H1 (cell line): ENCODE measurements around the gene CNTNAP1. TPM values are rescaled to one million over a fixed set of nuclear protein-coding genes. Genes with fewer than 3 reads are reported as not detected.

Source experiments
- CTCF ChIA-PET: fragments of 300-600 bp; sonication (Branson Sonifier 250); formaldehyde crosslinking; loops from one replicate; lab custom pipeline; 2021; ENCODE audit not compliant: partially characterized antibody; lab: Charles Lee
- POLR2A ChIA-PET: fragments of 300-600 bp; sonication (Branson Sonifier 250); formaldehyde crosslinking; loops from one replicate; lab custom pipeline; 2021; ENCODE audit warnings: inconsistent platforms; ENCODE audit not compliant: partially characterized antibody; lab: Charles Lee
- DNase-seq, 2 experiments: peaks; one replicate each; pipeline versions ENCODE4 v3.0.0 to v3.0.0-alpha.2; 2010 to 2022; ENCODE audit warnings: low spot score in 2 of 2, low read depth in 1 of 2, mixed read lengths in 1 of 2
- FAIRE-seq: peaks from 2 replicates; lab custom pipeline; 2011; peaks lifted over from hg19 to GRCh38; lab: Jason Lieb, UNC
- H2AFZ ChIP-seq: 2 replicates; pipeline ENCODE4 v1.8.1; 2012; ENCODE audit warnings: low read length, inconsistent platforms
- H2AK5ac ChIP-seq: 2 replicates; pipeline ENCODE4 v1.6.1; 2013; ENCODE audit warnings: low read depth, low read length
- H2BK120ac ChIP-seq: replicated peaks from 2 replicates; pipeline ENCODE3; 2013; ENCODE audit warnings: low read depth, low read length, inconsistent platforms
- H2BK12ac ChIP-seq: 2 replicates; pipeline ENCODE4 v1.6.1; 2013; ENCODE audit warnings: low read depth, low read length
- H2BK15ac ChIP-seq: 2 replicates; pipeline ENCODE4 v1.6.1; 2013; ENCODE audit warnings: low read length
- H2BK20ac ChIP-seq: 2 replicates; pipeline ENCODE4 v1.6.1; 2013; ENCODE audit warnings: low read length
- H2BK5ac ChIP-seq: 2 replicates; pipeline ENCODE4 v1.6.1; 2013; ENCODE audit warnings: low read depth, low read length
- H3K14ac ChIP-seq: 2 replicates; pipeline ENCODE4 v1.6.1; 2013; ENCODE audit warnings: inconsistent platforms; ENCODE audit not compliant: insufficient read length
- H3K18ac ChIP-seq: 2 replicates; pipeline ENCODE4 v1.6.1; 2013; ENCODE audit warnings: low read length; ENCODE audit errors: extremely low read depth
- H3K23ac ChIP-seq: 2 replicates; pipeline ENCODE4 v1.6.1; 2013; ENCODE audit warnings: inconsistent platforms; ENCODE audit not compliant: insufficient read length
- H3K23me2 ChIP-seq: 2 replicates; pipeline ENCODE4 v1.6.1; 2013; ENCODE audit warnings: low read depth, low read length
- H3K27ac ChIP-seq: 2 replicates; pipeline ENCODE4 v1.6.1; 2011; ENCODE audit warnings: low read depth, low read length, inconsistent platforms
- H3K27me3 ChIP-seq, 4 experiments: replicated peaks in 1 of 4; 1 replicate in 1 of 4; 2 replicates in 3 of 4; pipeline versions ENCODE4 v1.6.1 to v1.8.1; 2011 to 2013; ENCODE audit warnings: low read length in 3 of 4, mild to moderate bottlenecking in 3 of 4, inconsistent platforms in 2 of 4, mixed read lengths in 2 of 4, moderate library complexity in 1 of 4; ENCODE audit not compliant: control insufficient read depth in 3 of 4, insufficient read depth in 3 of 4; ENCODE audit errors: extremely low read depth in 1 of 4
- H3K36me3 ChIP-seq, 4 experiments: 2 replicates each; pipeline versions ENCODE4 v1.6.1 to v1.8.1; 2011 to 2013; ENCODE audit warnings: mild to moderate bottlenecking in 4 of 4, low read length in 3 of 4, moderate library complexity in 2 of 4, control low read depth in 1 of 4, inconsistent platforms in 1 of 4; ENCODE audit not compliant: insufficient read depth in 4 of 4, control insufficient read depth in 2 of 4
- H3K4ac ChIP-seq: replicated peaks from 2 replicates; pipeline ENCODE3; 2013; ENCODE audit warnings: low read length, low read depth, mixed read lengths, inconsistent platforms; ENCODE audit not compliant: insufficient read length
- H3K4me1 ChIP-seq, 4 experiments: replicated peaks in 1 of 4; 1 replicate in 1 of 4; 2 replicates in 3 of 4; pipeline versions ENCODE4 v1.6.1 to v1.8.1; 2011 to 2013; ENCODE audit warnings: low read length in 3 of 4, inconsistent platforms in 2 of 4, mixed read lengths in 1 of 4; ENCODE audit not compliant: insufficient read depth in 4 of 4, control insufficient read depth in 3 of 4
- H3K4me2 ChIP-seq, 2 experiments: 2 replicates each; pipeline versions ENCODE4 v1.6.1 to v1.8.1; 2011 to 2013; ENCODE audit warnings: low read depth in 2 of 2, low read length in 2 of 2, control low read depth in 1 of 2, inconsistent platforms in 1 of 2, mild to moderate bottlenecking in 1 of 2; ENCODE audit not compliant: insufficient read depth in 1 of 2
- H3K4me3 ChIP-seq, 4 experiments: fragments of 200-600, 300-600 bp in 1 of 4; sonication (generic), shearing (Covaris generic), sonication (Bioruptor Twin) in 1 of 4; 2 replicates each; pipeline versions ENCODE4 v1.5.1 to v1.8.1; 2011 to 2016; ENCODE audit warnings: low read length in 4 of 4, low read depth in 3 of 4, control low read depth in 2 of 4, inconsistent platforms in 2 of 4, mild to moderate bottlenecking in 2 of 4, mixed read lengths in 1 of 4, moderate library complexity in 1 of 4; ENCODE audit not compliant: insufficient read depth in 2 of 4; ENCODE audit errors: extremely low read depth in 1 of 4
- H3K56ac ChIP-seq: replicated peaks from 2 replicates; pipeline ENCODE3; 2013; ENCODE audit warnings: low read depth, mild to moderate bottlenecking, mixed read lengths, low read length, inconsistent platforms; ENCODE audit not compliant: insufficient read length
- H3K79me1 ChIP-seq: 2 replicates; pipeline ENCODE4 v1.6.1; 2013; ENCODE audit warnings: low read depth, low read length, control low read depth
- H3K79me2 ChIP-seq, 2 experiments: 2 replicates each; pipeline versions ENCODE4 v1.6.1 to v1.8.1; 2012 to 2013; ENCODE audit warnings: low read length in 2 of 2, mild to moderate bottlenecking in 2 of 2, inconsistent platforms in 1 of 2; ENCODE audit not compliant: insufficient read depth in 2 of 2, control insufficient read depth in 1 of 2
- H3K9ac ChIP-seq, 4 experiments: replicated peaks in 1 of 4; 1 replicate in 1 of 4; 2 replicates in 3 of 4; pipeline versions ENCODE4 v1.6.1 to v1.8.1; 2011 to 2013; ENCODE audit warnings: low read depth in 3 of 4, low read length in 3 of 4, control low read depth in 2 of 4, mild to moderate bottlenecking in 2 of 4, moderate library complexity in 2 of 4, inconsistent platforms in 1 of 4; ENCODE audit errors: extremely low read depth in 1 of 4
- H3K9me3 ChIP-seq, 2 experiments: 2 replicates each; pipeline versions ENCODE4 v1.6.1 to v1.8.1; 2012 to 2013; ENCODE audit warnings: mild to moderate bottlenecking in 2 of 2, moderate library complexity in 2 of 2, control low read depth in 1 of 2, inconsistent platforms in 1 of 2, low read depth in 1 of 2, low read length in 1 of 2, mixed read lengths in 1 of 2; ENCODE audit not compliant: insufficient read depth in 2 of 2
- H4K20me1 ChIP-seq, 2 experiments: replicated peaks in 1 of 2; 2 replicates each; pipeline versions ENCODE3 to v1.8.1; 2011 to 2013; ENCODE audit warnings: inconsistent platforms in 2 of 2, low read length in 2 of 2, mild to moderate bottlenecking in 1 of 2; ENCODE audit not compliant: insufficient read depth in 2 of 2, control insufficient read depth in 1 of 2
- H4K5ac ChIP-seq: 2 replicates; pipeline ENCODE4 v1.6.1; 2013; ENCODE audit warnings: low read length, low read depth, mixed read lengths, inconsistent platforms; ENCODE audit not compliant: insufficient read length
- H4K8ac ChIP-seq: 2 replicates; pipeline ENCODE4 v1.8.0; 2013; ENCODE audit warnings: mild to moderate bottlenecking, moderate library complexity, low read length, inconsistent platforms; ENCODE audit not compliant: insufficient read depth; ENCODE audit errors: extremely low read depth
- H4K91ac ChIP-seq: replicated peaks from 2 replicates; pipeline ENCODE3; 2013; ENCODE audit warnings: low read length, mixed read lengths, inconsistent platforms; ENCODE audit not compliant: insufficient read length
- ASH2L ChIP-seq: fragments of 200-600, 300-600 bp; sonication (generic); IDR thresholded peaks from one replicate; pipeline ENCODE4 v1.7.1; 2017; ENCODE audit warnings: low read length
- CBX8 ChIP-seq: fragments of 300-800, 300-1000 bp; sonication (generic); IDR thresholded peaks from 2 replicates; pipeline ENCODE4 v1.7.1; 2016; ENCODE audit warnings: low read depth, low read length, borderline replicate concordance
- JUN ChIP-seq: IDR thresholded peaks from 2 replicates; pipeline ENCODE4 v1.6.1; 2011; ENCODE audit warnings: low read depth, mild to moderate bottlenecking, improper control_type of control experiment, low read length
- KDM4A ChIP-seq: IDR thresholded peaks from one replicate; pipeline ENCODE4 v1.7.1; 2012; ENCODE audit warnings: low read depth, mild to moderate bottlenecking, moderate library complexity, low read length, inconsistent platforms; ENCODE audit not compliant: severe bottlenecking
- PHF8 ChIP-seq: fragments of 200-600 bp; sonication (generic); conservative IDR thresholded peaks from 2 replicates; pipeline ENCODE4 v1.7.1; 2012; ENCODE audit warnings: low read depth, mild to moderate bottlenecking, inconsistent platforms, low read length, moderate library complexity
- POLR2AphosphoS5 ChIP-seq: IDR thresholded peaks from 2 replicates; pipeline ENCODE4 v1.6.1; 2011; ENCODE audit warnings: low read depth, low read length
- RFX5 ChIP-seq: IDR thresholded peaks from 2 replicates; pipeline ENCODE4 v1.6.1; 2011; ENCODE audit warnings: low read depth, low read length, improper control_type of control experiment, borderline replicate concordance
- SAP30 ChIP-seq: fragments of 300-600 bp; sonication (generic); IDR thresholded peaks from 2 replicates; pipeline ENCODE4 v1.7.1; 2012; ENCODE audit warnings: low read length, moderate library complexity, mild to moderate bottlenecking, inconsistent platforms; ENCODE audit not compliant: insufficient read depth, insufficient replicate concordance
- SIN3A ChIP-seq, 2 experiments: IDR thresholded peaks in 1 of 2; conservative IDR thresholded peaks in 1 of 2; 2 replicates each; pipeline ENCODE4 v1.6.1; 2011 to 2012; ENCODE audit warnings: low read length in 2 of 2, improper control_type of control experiment in 1 of 2, low read depth in 1 of 2, mild to moderate bottlenecking in 1 of 2
- SP2 ChIP-seq: IDR thresholded peaks from 2 replicates; pipeline ENCODE4 v1.6.1; 2012; ENCODE audit warnings: mild to moderate bottlenecking, low read length, inconsistent platforms
- WGBS, 2 experiments: shearing (Covaris generic) in 1 of 2; methylation state at CpG; one replicate each; pipeline versions ENCODE4 v1.1.6 to v1.1.7; 2013 to 2015; ENCODE audit warnings: low lambda C conversion rate in 2 of 2, mixed read lengths in 2 of 2, inconsistent platforms in 1 of 2, low coverage in 1 of 2, missing lambda C conversion rate in 1 of 2; ENCODE audit not compliant: insufficient replicate concordance in 2 of 2, insufficient coverage in 1 of 2, insufficient read length in 1 of 2; ENCODE audit errors: extremely low coverage in 1 of 2, missing lambda C conversion rate in 1 of 2; 5-methylcytosine and 5-hydroxymethylcytosine counted together
- polyA plus RNA-seq, 7 experiments: library from polyadenylated mRNA; depleted of rRNA in 3 of 7; stranded (reverse) in 5 of 7; unstranded in 2 of 7; fragments of >200 nt in 5 of 7; fragments of 200-250 nt in 2 of 7; gene quantifications; 1 replicate in 5 of 7; 2 replicates in 1 of 7; 4 replicates in 1 of 7; pipeline versions ENCODE4 v1.2.1 to v1.2.3, GENCODE V29; 2011 to 2013; ENCODE audit warnings: missing spikeins in 2 of 7, mixed read lengths in 2 of 7
- total RNA-seq: library from RNA; stranded (reverse); fragmentation: NEBNext Ultra II Directional; extraction: Animal tissue kit (Norgen Biotek cat#: 25700); gene quantifications from 2 replicates; pipeline ENCODE4 v1.2.1, GENCODE V29; 2021
- TF ChIP-seq, protein P1 (sequence below), 3 experiments: IDR thresholded peaks; 1 replicate in 2 of 3; 2 replicates in 1 of 3; pipeline versions ENCODE4 v1.5.1 to v1.6.1; 2011; ENCODE audit warnings: low read length in 3 of 3, mild to moderate bottlenecking in 3 of 3, inconsistent platforms in 2 of 3, low read depth in 1 of 3, moderate library complexity in 1 of 3; ENCODE audit not compliant: insufficient read depth in 1 of 3; ENCODE audit errors: control extremely low read depth in 1 of 3

The CNTNAP1 gene
- total and polyA plus RNA-seq, 2 of the 8 experiments (the other 6 are each of a cell fraction or from before 2014, with no cell fraction given), result 4.7 to 10.0 TPM

DNA sequence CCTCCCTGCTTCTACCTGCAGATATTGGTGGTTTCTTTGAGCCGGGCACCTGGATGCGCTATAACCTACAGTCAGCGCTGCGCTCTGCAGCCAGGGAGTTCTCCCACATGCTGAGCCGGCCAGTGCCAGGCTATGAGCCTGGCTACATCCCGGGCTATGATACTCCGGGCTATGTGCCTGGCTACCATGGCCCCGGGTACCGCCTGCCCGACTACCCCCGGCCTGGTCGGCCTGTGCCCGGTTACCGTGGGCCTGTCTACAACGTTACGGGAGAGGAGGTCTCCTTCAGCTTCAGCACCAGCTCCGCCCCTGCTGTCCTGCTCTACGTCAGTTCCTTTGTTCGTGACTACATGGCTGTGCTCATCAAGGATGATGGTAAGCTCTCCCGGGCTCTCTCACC lies 13.2 kb downstream of the CNTNAP1 start:
- no peaks in the 10 kb centered on the region for H3K27me3 ChIP-seq
- no peaks in the 10 kb centered on the region for H3K79me2 ChIP-seq
- 91% methylated on average over 20 of the region's 20 CpGs; no CpG with 5 or more reads in 1 of the 2 experiments for WGBS, 2 experiments
- peak overlapping the region; percentile 17; the same call in 1 of the 2 replicates for H4K8ac ChIP-seq
- ChIA-PET CTCF (interaction anchor here (1.4 kb wide), 1 partner anchor 15 kb away, joined by 7 read pairs; no protein-coding TSS in a partner anchor), POLR2A (interaction anchor here (1.8 kb wide), 1 partner anchor 11 kb away, joined by 5 read pairs; no protein-coding TSS in a partner anchor)
- no peak overlapping the region for H2BK20ac ChIP-seq
- H3K4me1 ChIP-seq, result 0 out of 7 replicates have a peak, but pooled peaks cover 0 to 5% (median 0%) of the 10 kb centered on the region in 4 experiments
- H3K4me2 ChIP-seq, result no peak overlapping the region
- no peak overlapping the region for H2BK15ac ChIP-seq
- no peak overlapping the region for H3K4ac ChIP-seq
- peaks cover 0 to 6% (median 3%) of the 10 kb centered on the region in 4 experiments; a peak in 5 of 8 replicates for H3K36me3 ChIP-seq
- no peak overlapping the region for H2BK12ac ChIP-seq
- no peaks in the 10 kb centered on the region for H3K79me1 ChIP-seq
- H3K18ac ChIP-seq, result no peak overlapping the region
- no peak for DNase-seq
- no peak overlapping the region for H3K4me3 ChIP-seq
- TF ChIP-seq RFX5, result no peak
- no peak for TF ChIP-seq ASH2L
- no peak for TF ChIP-seq POLR2AphosphoS5
- TF ChIP-seq CBX8, result no peak
- TF ChIP-seq SIN3A (conservative IDR thresholded peaks at IDR 0.05 in 1 of 2, IDR thresholded peaks at IDR 0.05 in 1 of 2; ENCODE audit: low read depth in 1 of 2, low read length in 2 of 2), result no peak
- no peak for TF ChIP-seq SP2
- TF ChIP-seq KDM4A, result no peak
- no peak for TF ChIP-seq PHF8
- TF ChIP-seq, protein P1, sequence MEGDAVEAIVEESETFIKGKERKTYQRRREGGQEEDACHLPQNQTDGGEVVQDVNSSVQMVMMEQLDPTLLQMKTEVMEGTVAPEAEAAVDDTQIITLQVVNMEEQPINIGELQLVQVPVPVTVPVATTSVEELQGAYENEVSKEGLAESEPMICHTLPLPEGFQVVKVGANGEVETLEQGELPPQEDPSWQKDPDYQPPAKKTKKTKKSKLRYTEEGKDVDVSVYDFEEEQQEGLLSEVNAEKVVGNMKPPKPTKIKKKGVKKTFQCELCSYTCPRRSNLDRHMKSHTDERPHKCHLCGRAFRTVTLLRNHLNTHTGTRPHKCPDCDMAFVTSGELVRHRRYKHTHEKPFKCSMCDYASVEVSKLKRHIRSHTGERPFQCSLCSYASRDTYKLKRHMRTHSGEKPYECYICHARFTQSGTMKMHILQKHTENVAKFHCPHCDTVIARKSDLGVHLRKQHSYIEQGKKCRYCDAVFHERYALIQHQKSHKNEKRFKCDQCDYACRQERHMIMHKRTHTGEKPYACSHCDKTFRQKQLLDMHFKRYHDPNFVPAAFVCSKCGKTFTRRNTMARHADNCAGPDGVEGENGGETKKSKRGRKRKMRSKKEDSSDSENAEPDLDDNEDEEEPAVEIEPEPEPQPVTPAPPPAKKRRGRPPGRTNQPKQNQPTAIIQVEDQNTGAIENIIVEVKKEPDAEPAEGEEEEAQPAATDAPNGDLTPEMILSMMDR (IDR thresholded peaks at IDR 0.05; ENCODE audit: control extremely low read depth in 1 of 3, insufficient read depth in 1 of 3, low read depth in 1 of 3, low read length in 3 of 3), result no peak
- no peak for TF ChIP-seq JUN
- no peak for TF ChIP-seq SAP30
- no peak overlapping the region for H4K91ac ChIP-seq
- no peak overlapping the region for H3K9ac ChIP-seq
- no peak overlapping the region for H3K27ac ChIP-seq
- no peak overlapping the region for H2BK5ac ChIP-seq
- FAIRE-seq, result no peak
- no peak overlapping the region for H3K14ac ChIP-seq
- H4K5ac ChIP-seq, result no peak overlapping the region
- H3K9me3 ChIP-seq, result no peaks in the 10 kb centered on the region
- peaks cover 2% of the 10 kb centered on the region; the same call in 1 of the 2 replicates for H3K23me2 ChIP-seq
- H2AFZ ChIP-seq, result no peak overlapping the region
- H3K56ac ChIP-seq, result no peak overlapping the region
- H2AK5ac ChIP-seq, result no peak overlapping the region
- H2BK120ac ChIP-seq, result no peak overlapping the region
- H4K20me1 ChIP-seq, result peaks cover 0 to 4% of the 10 kb centered on the region in 2 experiments
- H3K23ac ChIP-seq, result no peak overlapping the region
